ENCODE results near the gene C9orf85. TPM values are rescaled to one million over a fixed set of nuclear protein-coding genes. Genes with fewer than 3 reads are reported as not detected.

The C9orf85 gene
- total RNA-seq, 1 experiment from 2014 or later, result 6.0 TPM

GRCh38 chr9:71925834-71926233, 14.4 kb downstream of the C9orf85 start:
- Histone ChIP-seq H3K36me3 (ENCODE audit: insufficient read depth, low read length) (no peaks in the 10 kb centered on the region), H3K9me3 (ENCODE audit: low read length) (no peaks in the 10 kb centered on the region), H2AFZ (ENCODE audit: low read length) (no peak overlapping the region), H3K4me1 (ENCODE audit: low read length) (peaks cover 5% of the 10 kb centered on the region), H3K79me2 (ENCODE audit: low read length) (peaks cover 36% of the 10 kb centered on the region), H3K27me3 (ENCODE audit: low read length) (no peaks in the 10 kb centered on the region), H3K4me3 (ENCODE audit: low read length) (no peak overlapping the region), H4K20me1 (ENCODE audit: insufficient read depth, low read depth, low read length) (no peaks in the 10 kb centered on the region; the same call in 1 of the 2 replicates), H3K4me2 (ENCODE audit: low read depth, low read length, poor library complexity, severe bottlenecking) (no peak overlapping the region), H3K27ac (ENCODE audit: low read length) (no peak overlapping the region), H3K9me2 (replicated peaks; ENCODE audit: insufficient read depth, low read length) (no peaks in the 10 kb centered on the region), H3K9ac (ENCODE audit: low read length) (no peak overlapping the region)
- no peak for DNase-seq

- no peak overlapping the region for H3K9ac ChIP-seq (ENCODE audit: low read length)
- no peak overlapping the region for H3K27ac ChIP-seq (ENCODE audit: low read length)
- no peaks in the 10 kb centered on the region; the same call in 1 of the 2 replicates for H4K20me1 ChIP-seq (ENCODE audit: insufficient read depth, low read depth, low read length)
- H3K4me3 ChIP-seq (ENCODE audit: low read length), result no peak overlapping the region
- H2AFZ ChIP-seq (ENCODE audit: low read length), result no peak overlapping the region
- H3K4me2 ChIP-seq (ENCODE audit: low read depth, low read length, poor library complexity, severe bottlenecking), result no peak overlapping the region
- no peak for DNase-seq
- H3K9me2 ChIP-seq (replicated peaks; ENCODE audit: insufficient read depth, low read length), result no peaks in the 10 kb centered on the region
- no peaks in the 10 kb centered on the region for H3K4me1 ChIP-seq (ENCODE audit: low read length)
- H3K9me3 ChIP-seq (ENCODE audit: low read length), result no peaks in the 10 kb centered on the region
- no peaks in the 10 kb centered on the region for H3K36me3 ChIP-seq (ENCODE audit: insufficient read depth, low read length)
- no peaks in the 10 kb centered on the region for H3K27me3 ChIP-seq (ENCODE audit: low read length)
- peaks cover 24% of the 10 kb centered on the region for H3K79me2 ChIP-seq (ENCODE audit: low read length)
Observed at GRCh38 chr9:71928376-71928775, 16.9 kb downstream of the C9orf85 start.

- no peak overlapping the region for H2AFZ ChIP-seq (ENCODE audit: low read length)
- H3K27ac ChIP-seq (ENCODE audit: low read length), result no peak overlapping the region
- H3K79me2 ChIP-seq (ENCODE audit: low read length), result peaks cover 24% of the 10 kb centered on the region
- no peaks in the 10 kb centered on the region; the same call in 1 of the 2 replicates for H4K20me1 ChIP-seq (ENCODE audit: insufficient read depth, low read depth, low read length)
- H3K9me2 ChIP-seq (replicated peaks; ENCODE audit: insufficient read depth, low read length), result no peaks in the 10 kb centered on the region
- no peaks in the 10 kb centered on the region for H3K9me3 ChIP-seq (ENCODE audit: low read length)
- no peak overlapping the region for H3K4me2 ChIP-seq (ENCODE audit: low read depth, low read length, poor library complexity, severe bottlenecking)
- no peak overlapping the region for H3K4me3 ChIP-seq (ENCODE audit: low read length)
- no peaks in the 10 kb centered on the region for H3K4me1 ChIP-seq (ENCODE audit: low read length)
- no peaks in the 10 kb centered on the region for H3K36me3 ChIP-seq (ENCODE audit: insufficient read depth, low read length)
- no peaks in the 10 kb centered on the region for H3K27me3 ChIP-seq (ENCODE audit: low read length)
- no peak overlapping the region for H3K9ac ChIP-seq (ENCODE audit: low read length)
- peak; percentile 24 for DNase-seq
Observed at GRCh38 chr9:71928806-71929205, 17.4 kb downstream of the C9orf85 start.

- Histone ChIP-seq H3K9me3 (ENCODE audit: low read length) (no peaks in the 10 kb centered on the region), H3K79me2 (ENCODE audit: low read length) (peaks cover 24% of the 10 kb centered on the region), H3K4me1 (ENCODE audit: low read length) (no peaks in the 10 kb centered on the region), H3K9me2 (replicated peaks; ENCODE audit: insufficient read depth, low read length) (no peaks in the 10 kb centered on the region), H3K36me3 (ENCODE audit: insufficient read depth, low read length) (no peaks in the 10 kb centered on the region), H3K27ac (ENCODE audit: low read length) (no peak overlapping the region), H3K4me2 (ENCODE audit: low read depth, low read length, poor library complexity, severe bottlenecking) (no peak overlapping the region), H4K20me1 (ENCODE audit: insufficient read depth, low read depth, low read length) (no peaks in the 10 kb centered on the region; the same call in 1 of the 2 replicates), H2AFZ (ENCODE audit: low read length) (no peak overlapping the region), H3K9ac (ENCODE audit: low read length) (no peak overlapping the region), H3K4me3 (ENCODE audit: low read length) (no peak overlapping the region), H3K27me3 (ENCODE audit: low read length) (no peaks in the 10 kb centered on the region)
- no peak for DNase-seq
Observed at GRCh38 chr9:71929223-71929622, 17.8 kb downstream of the C9orf85 start.

- Histone ChIP-seq H3K4me2 (ENCODE audit: low read depth, low read length, poor library complexity, severe bottlenecking) (no peak overlapping the region), H4K20me1 (ENCODE audit: insufficient read depth, low read depth, low read length) (no peaks in the 10 kb centered on the region; the same call in 1 of the 2 replicates), H3K9me2 (replicated peaks; ENCODE audit: insufficient read depth, low read length) (no peaks in the 10 kb centered on the region), H2AFZ (ENCODE audit: low read length) (no peak overlapping the region), H3K4me3 (ENCODE audit: low read length) (no peak overlapping the region), H3K36me3 (ENCODE audit: insufficient read depth, low read length) (no peaks in the 10 kb centered on the region), H3K27me3 (ENCODE audit: low read length) (no peaks in the 10 kb centered on the region), H3K9ac (ENCODE audit: low read length) (no peak overlapping the region), H3K4me1 (ENCODE audit: low read length) (no peaks in the 10 kb centered on the region), H3K79me2 (ENCODE audit: low read length) (peaks cover 18% of the 10 kb centered on the region), H3K9me3 (ENCODE audit: low read length) (no peaks in the 10 kb centered on the region), H3K27ac (ENCODE audit: low read length) (no peak overlapping the region)
- no peak for DNase-seq
Observed at GRCh38 chr9:71929791-71930440, 18.5 kb downstream of the C9orf85 start.

- H3K4me1 ChIP-seq (ENCODE audit: low read length), result peaks cover 7% of the 10 kb centered on the region
- no peak overlapping the region for H3K27ac ChIP-seq (ENCODE audit: low read length)
- H3K79me2 ChIP-seq (ENCODE audit: low read length), result peaks cover 12% of the 10 kb centered on the region
- H3K36me3 ChIP-seq (ENCODE audit: insufficient read depth, low read length), result no peaks in the 10 kb centered on the region
- no peak for DNase-seq
- no peaks in the 10 kb centered on the region for H3K9me3 ChIP-seq (ENCODE audit: low read length)
- no peaks in the 10 kb centered on the region for H3K9me2 ChIP-seq (replicated peaks; ENCODE audit: insufficient read depth, low read length)
- H3K4me3 ChIP-seq (ENCODE audit: low read length), result no peak overlapping the region
- no peaks in the 10 kb centered on the region; the same call in 1 of the 2 replicates for H4K20me1 ChIP-seq (ENCODE audit: insufficient read depth, low read depth, low read length)
- H3K27me3 ChIP-seq (ENCODE audit: low read length), result no peaks in the 10 kb centered on the region
- H3K9ac ChIP-seq (ENCODE audit: low read length), result no peak overlapping the region
- no peak overlapping the region for H3K4me2 ChIP-seq (ENCODE audit: low read depth, low read length, poor library complexity, severe bottlenecking)
- no peak overlapping the region for H2AFZ ChIP-seq (ENCODE audit: low read length)
Observed at GRCh38 chr9:71931166-71931565, 19.7 kb downstream of the C9orf85 start.

- H3K9me3 ChIP-seq (ENCODE audit: low read length), result no peaks in the 10 kb centered on the region
- H3K27me3 ChIP-seq (ENCODE audit: low read length), result no peaks in the 10 kb centered on the region
- peaks cover 13% of the 10 kb centered on the region for H3K4me1 ChIP-seq (ENCODE audit: low read length)
- no peaks in the 10 kb centered on the region; the same call in 1 of the 2 replicates for H4K20me1 ChIP-seq (ENCODE audit: insufficient read depth, low read depth, low read length)
- H3K4me2 ChIP-seq (ENCODE audit: low read depth, low read length, poor library complexity, severe bottlenecking), result no peak overlapping the region
- H3K9ac ChIP-seq (ENCODE audit: low read length), result no peak overlapping the region
- H3K27ac ChIP-seq (ENCODE audit: low read length), result no peak overlapping the region
- H3K4me3 ChIP-seq (ENCODE audit: low read length), result no peak overlapping the region
- no peaks in the 10 kb centered on the region for H3K36me3 ChIP-seq (ENCODE audit: insufficient read depth, low read length)
- peaks cover 24% of the 10 kb centered on the region for H3K79me2 ChIP-seq (ENCODE audit: low read length)
- DNase-seq, result no peak
- H2AFZ ChIP-seq (ENCODE audit: low read length), result no peak overlapping the region
- no peaks in the 10 kb centered on the region for H3K9me2 ChIP-seq (replicated peaks; ENCODE audit: insufficient read depth, low read length)
Observed at GRCh38 chr9:71936066-71936465, 24.6 kb downstream of the C9orf85 start.

- peaks cover 13% of the 10 kb centered on the region for H3K4me1 ChIP-seq (ENCODE audit: low read length)
- no peaks in the 10 kb centered on the region for H3K36me3 ChIP-seq (ENCODE audit: insufficient read depth, low read length)
- no peaks in the 10 kb centered on the region for H3K9me3 ChIP-seq (ENCODE audit: low read length)
- no peak overlapping the region for H3K4me3 ChIP-seq (ENCODE audit: low read length)
- DNase-seq, result no peak
- H3K9ac ChIP-seq (ENCODE audit: low read length), result no peak overlapping the region
- no peak overlapping the region for H3K27ac ChIP-seq (ENCODE audit: low read length)
- H3K79me2 ChIP-seq (ENCODE audit: low read length), result peaks cover 27% of the 10 kb centered on the region
- no peak overlapping the region for H3K4me2 ChIP-seq (ENCODE audit: low read depth, low read length, poor library complexity, severe bottlenecking)
- H2AFZ ChIP-seq (ENCODE audit: low read length), result no peak overlapping the region
- H3K9me2 ChIP-seq (replicated peaks; ENCODE audit: insufficient read depth, low read length), result no peaks in the 10 kb centered on the region
- no peaks in the 10 kb centered on the region for H3K27me3 ChIP-seq (ENCODE audit: low read length)
- no peaks in the 10 kb centered on the region; the same call in 1 of the 2 replicates for H4K20me1 ChIP-seq (ENCODE audit: insufficient read depth, low read depth, low read length)
Observed at GRCh38 chr9:71937070-71937625, 25.7 kb downstream of the C9orf85 start.

All from Karpas-422 (cell line).